GM19193 (cell line): Measurements from ENCODE around the gene CCNE1.

ENCODE experiments used
- POLR2A ChIP-seq: IDR thresholded peaks from 4 replicates; pipeline ENCODE4 v1.6.1; 2011; ENCODE audit not compliant: insufficient read depth, insufficient read length; ENCODE audit errors: extremely low read depth

The CCNE1 gene

DNA sequence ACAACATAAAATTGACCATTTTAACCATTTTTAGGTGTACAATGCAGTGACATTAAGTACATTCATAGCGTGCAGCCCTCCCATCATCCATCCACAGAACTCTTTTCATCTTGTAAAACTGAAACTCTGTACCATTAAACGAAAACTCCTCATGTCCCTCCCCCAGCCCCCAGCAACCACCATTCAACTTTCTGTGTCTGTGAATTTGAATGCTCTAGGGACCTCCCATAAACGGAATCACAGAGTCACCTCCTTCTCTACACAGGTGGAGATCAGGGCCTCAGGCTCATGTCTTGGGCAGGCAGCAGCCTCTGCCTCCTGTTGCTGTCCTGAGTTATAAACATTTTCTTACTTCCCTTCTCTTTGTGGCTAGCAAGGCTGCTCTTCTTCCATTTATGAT, 7.3 kb upstream of the CCNE1 start:
- TF ChIP-seq POLR2A = peak; percentile 23

DNA sequence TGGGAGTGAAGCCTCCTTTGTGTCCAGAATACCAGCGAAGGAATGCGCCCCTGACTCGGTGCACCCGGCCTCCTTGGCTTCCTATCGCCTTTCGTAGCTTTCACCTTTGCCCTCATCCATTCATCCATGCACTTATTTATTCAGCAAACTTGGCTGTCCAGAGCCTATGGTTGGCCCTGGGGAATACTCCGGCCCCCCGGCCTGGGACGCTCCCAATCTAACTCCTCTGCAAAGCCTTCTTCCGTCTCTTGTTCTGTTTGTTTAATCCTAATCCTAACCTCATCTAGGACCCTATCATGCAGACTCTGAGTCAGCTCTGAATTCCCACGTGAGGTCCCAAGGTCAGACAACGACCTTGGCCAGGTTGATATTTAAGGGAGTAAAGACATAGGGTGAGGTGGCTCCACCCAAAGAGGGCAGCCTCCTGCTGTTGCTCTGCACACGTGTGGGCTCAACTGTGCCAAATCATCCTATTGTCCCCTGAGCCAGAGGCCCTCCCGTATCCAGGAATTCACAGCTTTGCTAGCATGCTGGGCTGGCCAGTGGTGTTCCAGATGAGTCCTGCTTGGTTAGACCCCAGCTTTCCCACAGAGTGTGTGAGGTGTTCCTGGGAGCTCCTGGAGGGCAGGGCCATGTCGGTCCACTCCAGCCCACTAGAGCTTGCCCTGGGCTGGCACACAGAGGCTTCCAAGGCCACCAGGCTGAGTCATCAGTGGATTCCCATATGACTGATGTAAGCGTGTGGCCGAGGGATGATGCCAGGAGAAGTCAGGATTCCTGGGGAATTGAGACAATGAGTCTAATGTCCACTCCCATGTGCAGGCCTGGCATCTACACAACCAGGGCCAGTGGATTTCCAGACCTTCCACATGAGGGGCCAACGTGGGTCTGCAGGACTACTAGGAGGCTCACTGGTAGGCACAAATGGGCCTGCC, 6.5 kb upstream of the CCNE1 start:
- TF ChIP-seq POLR2A = no peak

DNA sequence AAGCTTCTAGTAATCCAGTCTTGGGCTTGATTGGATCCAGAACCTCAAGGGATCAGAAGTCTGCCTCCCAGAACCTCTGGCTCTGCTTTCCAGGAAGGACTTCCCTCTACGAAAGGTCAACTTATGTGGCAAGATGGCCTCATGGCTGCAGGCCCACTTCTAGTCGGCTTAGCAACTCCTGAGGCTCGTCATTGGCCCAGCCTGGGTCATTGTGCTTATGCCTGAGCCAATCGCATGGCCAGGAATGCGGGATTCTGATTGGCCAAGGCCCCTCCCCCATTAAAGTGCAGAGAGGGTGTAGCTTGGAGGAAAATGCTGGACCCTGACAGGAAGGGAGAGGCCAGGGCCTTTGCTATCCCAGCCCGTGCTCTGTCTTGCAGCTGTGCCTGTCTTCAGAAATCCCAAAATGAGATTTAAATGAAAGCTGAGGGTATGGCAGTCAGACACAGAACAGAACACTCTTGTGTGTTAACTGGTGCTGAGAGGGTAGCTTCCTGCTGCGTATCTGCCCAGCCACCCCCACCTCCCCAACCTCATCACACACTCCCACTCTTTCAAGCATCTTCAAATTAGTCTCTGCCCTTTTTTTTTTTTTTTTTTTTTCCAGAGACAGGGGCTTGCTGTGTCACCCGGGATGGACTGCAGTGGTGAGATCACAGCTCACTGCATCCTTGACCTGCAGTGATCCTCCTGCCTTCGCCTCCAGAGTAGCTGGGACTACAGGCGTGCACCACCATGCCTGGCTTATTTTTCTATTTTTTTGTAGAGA, 5.5 kb upstream of the CCNE1 start:
- no peak for TF ChIP-seq POLR2A

DNA sequence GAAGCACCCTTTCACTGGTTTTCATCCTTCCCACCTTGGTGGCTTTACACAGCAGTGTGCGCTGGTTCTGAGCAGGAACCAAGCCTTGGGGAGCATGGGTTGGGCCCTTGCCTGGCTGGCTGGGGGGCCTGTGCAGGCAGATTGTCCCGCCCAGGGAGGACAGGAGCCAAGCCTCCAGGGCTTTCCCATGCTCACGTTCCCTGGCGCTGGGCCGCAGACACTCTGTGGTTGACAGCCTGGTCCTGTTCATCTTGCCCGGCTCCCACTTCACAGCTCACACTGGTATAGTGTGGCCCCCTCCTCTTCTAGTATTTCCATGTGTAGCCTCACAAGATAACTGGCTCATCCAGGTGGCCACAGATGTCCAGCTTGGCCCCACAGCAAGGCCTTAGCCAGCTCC, 4.6 kb upstream of the CCNE1 start:
- no peak for TF ChIP-seq POLR2A

DNA sequence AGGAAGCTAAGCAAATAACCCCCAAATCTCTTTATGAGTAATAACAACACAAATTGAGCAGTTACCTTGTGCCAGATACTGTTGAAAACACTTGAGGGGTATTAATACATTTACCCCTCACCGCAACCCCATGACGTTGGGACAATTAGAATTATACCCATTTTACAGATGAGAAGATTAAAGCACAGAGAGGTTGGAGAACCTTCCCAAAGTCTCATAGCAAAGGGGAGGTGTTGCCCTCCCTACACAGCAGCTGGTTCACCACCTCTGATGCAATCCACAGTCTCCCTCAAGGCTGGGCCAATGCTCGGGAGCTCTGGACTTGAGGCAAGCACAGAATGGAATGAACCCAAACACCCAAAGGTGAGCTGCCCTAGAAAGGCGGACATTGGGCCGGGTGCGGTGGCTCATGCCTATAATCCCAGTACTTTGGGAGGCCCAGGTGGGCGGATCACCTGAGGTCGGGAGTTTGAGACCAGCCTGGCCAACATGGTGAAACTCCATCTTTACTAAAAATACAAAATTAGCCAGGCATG, 3.9 kb upstream of the CCNE1 start:
- no peak for TF ChIP-seq POLR2A

DNA sequence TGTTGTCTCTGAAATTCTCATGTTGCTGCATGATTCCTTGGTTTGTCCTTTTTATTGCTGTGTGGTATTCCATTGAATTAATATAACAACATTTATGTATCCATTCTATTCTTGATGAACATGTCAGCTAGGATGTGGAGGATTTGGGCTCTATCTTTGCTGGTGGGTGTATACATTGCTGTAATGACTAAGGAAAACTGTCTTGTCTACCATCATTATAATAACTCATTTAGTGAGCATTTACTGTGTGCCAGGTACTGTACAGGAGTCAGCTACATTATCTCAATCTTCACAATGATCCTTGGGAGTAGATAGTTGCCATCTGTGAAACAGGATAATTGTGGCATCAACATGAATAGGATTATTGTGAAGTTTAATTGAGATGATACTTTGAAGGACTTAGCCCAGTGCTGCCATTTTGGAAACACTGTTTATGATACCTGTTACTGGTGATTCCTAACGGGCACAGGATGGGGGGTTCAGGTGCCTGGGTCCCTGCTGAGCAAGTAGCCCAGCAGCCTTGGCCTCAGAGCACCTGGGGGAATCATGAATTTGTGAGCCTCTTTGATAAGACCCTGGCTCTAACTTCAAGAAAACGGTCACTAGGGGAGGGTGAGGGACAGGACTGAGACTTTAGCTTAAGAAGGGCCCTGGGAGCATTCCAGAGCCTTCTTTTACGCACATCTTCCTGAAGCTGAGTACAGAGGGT, 1.8 kb upstream of the CCNE1 start:
- no peak for TF ChIP-seq POLR2A

DNA sequence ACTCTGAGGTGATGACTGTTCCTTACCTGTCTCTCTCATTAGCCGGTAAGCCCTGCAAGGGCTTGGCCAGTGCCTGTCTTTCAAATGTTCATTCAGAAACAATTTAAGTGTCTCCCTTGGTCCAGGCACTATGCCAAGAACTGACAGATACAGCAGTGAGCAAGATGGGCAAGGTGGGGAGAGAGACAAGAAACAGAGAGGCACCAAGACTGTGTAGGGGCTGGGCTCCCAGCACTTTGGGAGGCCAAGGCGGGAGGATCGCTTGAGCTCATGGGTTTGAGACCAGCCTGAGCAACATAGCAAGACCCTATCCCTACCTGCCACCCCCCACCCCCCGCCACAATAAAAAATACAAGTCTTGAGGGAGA, 1.3 kb upstream of the CCNE1 start:
- no peak for TF ChIP-seq POLR2A

DNA sequence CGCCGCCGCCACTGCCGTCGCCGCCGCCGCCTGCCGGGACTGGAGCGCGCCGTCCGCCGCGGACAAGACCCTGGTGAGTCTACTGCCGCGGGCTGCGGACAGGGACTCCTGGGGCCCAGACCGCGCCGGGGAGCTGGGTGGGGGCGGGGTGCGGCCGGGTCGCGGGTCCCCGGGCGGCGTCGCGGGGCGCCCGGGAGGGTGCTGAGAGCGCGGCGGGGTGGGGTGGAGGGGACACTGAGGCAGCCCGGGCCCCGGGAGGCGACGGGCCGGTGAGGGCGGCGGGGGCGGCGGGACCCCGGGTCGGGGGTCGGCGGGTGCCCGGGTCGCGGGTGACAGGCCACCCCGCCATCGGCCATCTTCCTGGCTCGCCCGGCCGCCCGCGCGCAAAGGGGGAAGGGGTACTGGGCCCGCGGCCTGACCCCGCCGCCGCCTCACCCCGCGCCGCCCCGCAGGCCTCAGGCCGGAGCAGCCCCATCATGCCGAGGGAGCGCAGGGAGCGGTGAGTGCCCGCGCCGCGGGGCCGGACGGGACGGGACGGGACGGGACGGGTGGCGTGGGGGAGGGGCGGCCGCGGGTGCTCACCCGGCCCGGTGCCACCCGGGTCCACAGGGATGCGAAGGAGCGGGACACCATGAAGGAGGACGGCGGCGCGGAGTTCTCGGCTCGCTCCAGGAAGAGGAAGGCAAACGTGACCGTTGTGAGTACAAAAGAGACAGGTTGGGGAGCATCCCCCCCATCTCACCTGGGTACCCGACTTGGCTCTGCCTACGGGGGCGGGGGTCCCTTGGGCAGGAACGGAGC, 489 bp downstream of the CCNE1 start:
- TF ChIP-seq POLR2A = no peak

DNA sequence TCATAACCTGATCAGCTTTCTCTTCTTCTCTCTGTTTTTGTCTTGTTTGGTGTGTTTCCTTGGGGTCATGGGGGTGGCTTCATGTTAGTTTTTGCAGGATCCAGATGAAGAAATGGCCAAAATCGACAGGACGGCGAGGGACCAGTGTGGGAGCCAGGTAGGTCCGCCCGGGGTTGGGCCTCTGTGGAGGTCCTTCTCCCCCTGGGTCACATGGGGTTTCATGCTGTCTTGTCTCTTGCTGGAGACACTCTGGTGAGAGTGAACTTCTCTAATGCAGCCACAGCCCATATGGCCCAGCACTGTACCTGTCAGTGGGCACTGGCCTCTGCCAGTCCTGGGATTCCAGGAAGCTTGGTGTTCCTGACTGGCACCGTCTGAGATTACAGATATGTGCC, 1.1 kb downstream of the CCNE1 start:
- no peak for TF ChIP-seq POLR2A

DNA sequence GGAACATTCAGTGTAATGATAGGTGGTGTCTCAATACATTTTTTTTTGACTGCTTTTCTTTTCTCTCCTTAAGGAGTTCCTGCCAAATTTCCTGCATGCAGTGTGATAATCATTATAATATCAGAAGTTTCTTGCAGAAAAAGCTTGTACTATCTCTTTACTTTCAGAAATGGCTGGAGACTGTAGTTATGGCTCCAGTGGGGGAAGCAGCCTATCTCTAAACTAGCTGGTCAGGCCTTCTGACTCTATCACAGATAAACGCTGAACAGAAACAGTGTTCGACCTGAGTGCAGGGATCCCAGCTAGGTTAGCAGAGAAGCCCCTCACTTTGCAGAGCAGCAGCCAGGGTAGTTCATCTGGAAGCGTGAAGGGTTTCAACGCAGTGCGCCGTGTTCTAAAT, 1.9 kb downstream of the CCNE1 start:
- no peak for TF ChIP-seq POLR2A

DNA sequence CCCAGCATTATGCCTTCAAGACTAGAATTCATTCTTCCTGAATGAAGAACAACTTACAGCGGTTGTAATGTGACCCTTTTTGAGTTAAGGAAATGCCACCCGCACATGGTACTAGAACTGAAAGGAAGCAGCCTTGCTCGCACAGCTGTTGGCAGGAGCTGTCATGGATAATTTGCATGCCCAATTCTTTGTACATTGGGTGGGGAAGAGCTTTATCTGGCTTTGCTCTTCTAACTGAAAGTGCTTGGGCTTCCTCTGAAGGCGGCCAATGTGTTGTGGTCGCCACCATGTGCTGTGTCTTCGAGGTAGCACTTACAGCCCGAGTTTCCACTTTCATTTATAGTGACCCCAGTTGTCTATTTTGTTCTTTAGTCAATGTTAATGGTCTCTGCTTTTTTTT, 3.4 kb downstream of the CCNE1 start:
- no peak for TF ChIP-seq POLR2A

DNA sequence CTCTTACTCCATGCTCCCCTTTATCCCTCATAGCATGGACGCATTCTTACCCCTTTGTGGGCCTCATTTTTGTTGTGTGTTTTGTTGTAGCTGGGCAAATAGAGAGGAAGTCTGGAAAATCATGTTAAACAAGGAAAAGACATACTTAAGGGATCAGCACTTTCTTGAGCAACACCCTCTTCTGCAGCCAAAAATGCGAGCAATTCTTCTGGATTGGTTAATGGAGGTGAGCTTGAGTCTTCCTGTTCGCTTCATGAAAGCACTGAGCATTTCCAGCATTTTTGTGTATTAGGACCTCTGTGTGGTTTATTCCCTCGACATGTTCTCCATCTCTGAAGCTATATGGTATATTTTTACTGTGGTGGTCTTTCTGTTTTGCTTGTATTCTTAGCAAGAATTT, 5.5 kb downstream of the CCNE1 start:
- TF ChIP-seq POLR2A = no peak

DNA sequence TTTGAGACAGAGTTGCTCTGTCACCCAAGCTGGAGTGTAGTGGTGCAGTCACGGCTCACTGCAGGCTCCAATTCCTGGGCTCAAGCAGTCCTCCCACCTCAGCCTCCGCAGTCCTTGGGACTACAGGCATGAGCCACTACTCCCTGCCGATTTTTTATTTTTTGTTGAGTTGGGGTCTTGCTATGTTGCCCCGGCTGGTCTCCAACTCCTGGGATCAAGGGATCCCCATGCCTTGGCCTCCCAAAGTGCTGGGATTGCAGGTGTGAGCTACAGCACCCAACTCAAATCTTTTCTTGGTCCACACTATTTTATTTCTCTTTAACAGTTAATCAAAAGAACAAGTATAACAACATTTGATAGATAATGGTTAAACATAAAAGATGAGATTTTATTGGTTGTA, 7.5 kb downstream of the CCNE1 start:
- no peak for TF ChIP-seq POLR2A

DNA sequence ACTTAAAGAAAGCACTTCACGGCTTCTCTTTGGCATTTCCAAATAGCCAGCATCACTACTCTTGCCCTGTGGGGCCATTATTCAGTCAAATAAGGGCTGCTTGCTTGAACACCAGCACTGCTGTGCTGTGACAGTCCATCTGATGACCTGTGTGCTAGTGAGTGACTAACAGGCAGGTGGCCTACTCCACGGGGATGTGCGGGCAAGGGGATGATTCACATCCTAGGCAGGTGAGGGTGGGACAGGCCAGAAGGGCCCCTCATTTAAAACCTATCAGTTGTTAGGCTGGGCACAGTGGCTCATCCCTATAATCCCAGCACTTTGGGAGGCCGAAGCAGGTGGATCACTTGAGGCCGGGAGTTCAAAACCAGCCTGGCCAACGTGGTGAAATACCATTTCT, 8.2 kb downstream of the CCNE1 start:
- no peak for TF ChIP-seq POLR2A
